Loucy (cell line): ENCODE results near the gene ACAN.

Experiments
- EZH2phosphoT487 ChIP-seq: fragments of 200-600 bp; IDR thresholded peaks from 2 replicates; pipeline ENCODE4 v1.6.1; 2018; ENCODE audit warnings: antibody characterized with exemption, mild to moderate bottlenecking, moderate library complexity, borderline replicate concordance
- TF ChIP-seq, protein P1 (sequence below): fragments of 200-600 bp; sonication (generic); conservative IDR thresholded peaks from 2 replicates; pipeline ENCODE4 v1.5.1; 2014; ENCODE audit warnings: mild to moderate bottlenecking, antibody characterized with exemption, low read length

DNA sequence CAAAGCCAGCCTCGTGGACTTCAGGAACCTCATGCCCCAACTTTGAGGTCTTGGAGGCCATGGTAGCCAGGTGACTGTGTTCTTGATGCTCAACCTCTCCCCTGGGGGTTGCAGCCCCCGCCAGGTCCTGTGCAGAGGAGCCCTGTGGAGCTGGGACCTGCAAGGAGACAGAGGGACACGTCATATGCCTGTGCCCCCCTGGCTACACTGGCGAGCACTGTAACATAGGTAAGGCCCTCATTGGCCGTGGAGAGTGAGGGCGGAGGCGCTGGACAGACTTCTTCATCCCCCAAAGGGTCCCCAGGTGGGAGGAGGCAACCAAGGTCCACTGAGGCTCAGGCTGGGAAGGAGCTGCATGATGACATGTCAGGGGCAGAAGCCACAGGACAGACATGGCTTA, 57.0 kb downstream of the ACAN start:
- TF ChIP-seq, protein P1, sequence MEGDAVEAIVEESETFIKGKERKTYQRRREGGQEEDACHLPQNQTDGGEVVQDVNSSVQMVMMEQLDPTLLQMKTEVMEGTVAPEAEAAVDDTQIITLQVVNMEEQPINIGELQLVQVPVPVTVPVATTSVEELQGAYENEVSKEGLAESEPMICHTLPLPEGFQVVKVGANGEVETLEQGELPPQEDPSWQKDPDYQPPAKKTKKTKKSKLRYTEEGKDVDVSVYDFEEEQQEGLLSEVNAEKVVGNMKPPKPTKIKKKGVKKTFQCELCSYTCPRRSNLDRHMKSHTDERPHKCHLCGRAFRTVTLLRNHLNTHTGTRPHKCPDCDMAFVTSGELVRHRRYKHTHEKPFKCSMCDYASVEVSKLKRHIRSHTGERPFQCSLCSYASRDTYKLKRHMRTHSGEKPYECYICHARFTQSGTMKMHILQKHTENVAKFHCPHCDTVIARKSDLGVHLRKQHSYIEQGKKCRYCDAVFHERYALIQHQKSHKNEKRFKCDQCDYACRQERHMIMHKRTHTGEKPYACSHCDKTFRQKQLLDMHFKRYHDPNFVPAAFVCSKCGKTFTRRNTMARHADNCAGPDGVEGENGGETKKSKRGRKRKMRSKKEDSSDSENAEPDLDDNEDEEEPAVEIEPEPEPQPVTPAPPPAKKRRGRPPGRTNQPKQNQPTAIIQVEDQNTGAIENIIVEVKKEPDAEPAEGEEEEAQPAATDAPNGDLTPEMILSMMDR, result no peak
- TF ChIP-seq EZH2phosphoT487, result no peak
